Fibroblast of pulmonary artery (primary cell): ENCODE measurements around the gene TIMM22.

Source experiments
- DNase-seq: peaks from one replicate; pipeline ENCODE4 v3.0.0-alpha.2; 2010; ENCODE audit warnings: low read depth
- H3K4me3 ChIP-seq: replicated peaks from 2 replicates; pipeline ENCODE4 v1.5.1; 2011; ENCODE audit warnings: low read depth, mild to moderate bottlenecking, control low read depth, low read length, moderate library complexity
- CTCF ChIP-seq: IDR thresholded peaks from 2 replicates; pipeline ENCODE4 v1.5.1; 2011; ENCODE audit warnings: mild to moderate bottlenecking, control low read depth, low read length, inconsistent platforms; ENCODE audit errors: missing control alignments

The TIMM22 gene

GRCh38 chr17:1035546-1036170 is 38.7 kb downstream of the TIMM22 start:
- DNase-seq, result no peak
- H3K4me3 ChIP-seq, result no peak overlapping the region
- TF ChIP-seq CTCF, result no peak

- DNase-seq, result no peak
- TF ChIP-seq CTCF, result no peak
- H3K4me3 ChIP-seq, result no peak overlapping the region
Measured at GRCh38 chr17:1036171-1036844, 39.4 kb downstream of the TIMM22 start.

- no peak for TF ChIP-seq CTCF
- no peak for DNase-seq
- H3K4me3 ChIP-seq, result no peak overlapping the region
Measured at GRCh38 chr17:1036845-1037237, 39.9 kb downstream of the TIMM22 start.

GRCh38 chr17:1037238-1037879 is 40.4 kb downstream of the TIMM22 start:
- H3K4me3 ChIP-seq, result no peak overlapping the region
- no peak for TF ChIP-seq CTCF
- no peak for DNase-seq

GRCh38 chr17:1038459-1039122 is 41.7 kb downstream of the TIMM22 start:
- DNase-seq, result no peak
- H3K4me3 ChIP-seq, result no peak overlapping the region
- no peak for TF ChIP-seq CTCF

- no peak overlapping the region for H3K4me3 ChIP-seq
Measured at GRCh38 chr17:1039123-1039507, 42.2 kb downstream of the TIMM22 start.

More at GRCh38 chr17:1039123-1039507, 42.2 kb downstream of the TIMM22 start:
- no peak for TF ChIP-seq CTCF
- DNase-seq, result no peak
